ENCODE data around the gene SNCB.

SNCB gene

GRCh38 chr5:176659512-176659839 lies 29.1 kb upstream of the SNCB start:
- Histone ChIP-seq H3K4me3 (replicated peaks; ENCODE audit: insufficient read depth, low read length) (no peak overlapping the region), H3K27me3 (ENCODE audit: insufficient read depth, poor library complexity, severe bottlenecking) (no peaks in the 10 kb centered on the region), H3K27ac (replicated peaks) (no peak overlapping the region)
- no peak for DNase-seq (ENCODE audit: low read depth in 1 of 2, low spot score in 1 of 2)
- no peak for TF ChIP-seq REST (IDR thresholded peaks at IDR 0.05; ENCODE audit: insufficient replicate concordance, low read depth)
- TF ChIP-seq CTCF (IDR thresholded peaks at IDR 0.05; ENCODE audit: insufficient read depth, low read length) = no peak
- TF ChIP-seq GABPA (IDR thresholded peaks at IDR 0.05; ENCODE audit: low read depth) = no peak
- no peak for TF ChIP-seq SPI1 (IDR thresholded peaks at IDR 0.05; ENCODE audit: borderline replicate concordance, low read depth)
- no peak for TF ChIP-seq POLR2AphosphoS5 (IDR thresholded peaks at IDR 0.05; ENCODE audit: low read depth)

GRCh38 chr5:176658817-176659511 lies 28.6 kb upstream of the SNCB start:
- Histone ChIP-seq H3K27ac (replicated peaks) (no peak overlapping the region), H3K27me3 (ENCODE audit: insufficient read depth, poor library complexity, severe bottlenecking) (no peaks in the 10 kb centered on the region), H3K4me3 (replicated peaks; ENCODE audit: insufficient read depth, low read length) (peak overlapping the region; percentile 4)
- no peak for DNase-seq (ENCODE audit: low read depth in 1 of 2, low spot score in 1 of 2)
- TF ChIP-seq CTCF (IDR thresholded peaks at IDR 0.05; ENCODE audit: insufficient read depth, low read length) (no peak), GABPA (IDR thresholded peaks at IDR 0.05; ENCODE audit: low read depth) (no peak), REST (IDR thresholded peaks at IDR 0.05; ENCODE audit: insufficient replicate concordance, low read depth) (no peak), POLR2AphosphoS5 (IDR thresholded peaks at IDR 0.05; ENCODE audit: low read depth) (no peak), SPI1 (IDR thresholded peaks at IDR 0.05; ENCODE audit: borderline replicate concordance, low read depth) (no peak)

GRCh38 chr5:176658007-176658599 lies 27.8 kb upstream of the SNCB start:
- DNase-seq (ENCODE audit: low read depth in 1 of 2, low spot score in 1 of 2) = peak; percentile 34 to 67
- H3K27ac ChIP-seq (replicated peaks) = no peak overlapping the region
- H3K4me3 ChIP-seq (replicated peaks; ENCODE audit: insufficient read depth, low read length) = no peak overlapping the region
- no peaks in the 10 kb centered on the region for H3K27me3 ChIP-seq (ENCODE audit: insufficient read depth, poor library complexity, severe bottlenecking)
- TF ChIP-seq SPI1 (IDR thresholded peaks at IDR 0.05; ENCODE audit: borderline replicate concordance, low read depth) (no peak), REST (IDR thresholded peaks at IDR 0.05; ENCODE audit: insufficient replicate concordance, low read depth) (no peak), GABPA (IDR thresholded peaks at IDR 0.05; ENCODE audit: low read depth) (no peak), CTCF (IDR thresholded peaks at IDR 0.05; ENCODE audit: insufficient read depth, low read length) (peak; percentile 98), POLR2AphosphoS5 (IDR thresholded peaks at IDR 0.05; ENCODE audit: low read depth) (no peak)
